Left lung (tissue), 10 donors: ENCODE data around the gene RET. TPM values are rescaled to one million over a fixed set of nuclear protein-coding genes. Genes with fewer than 3 reads are reported as not detected.

Experiments used
- ATAC-seq: fragments of 200-7000 bp; cut with Tn5 transposase; one replicate; pipeline ENCODE4 v1.9.1; 2020; ENCODE audit warnings: moderate library complexity
- DNase-seq, 4 donors: peaks; one replicate each; pipeline ENCODE4 v3.0.0-alpha.2; 2013 to 2020
- H3K27ac ChIP-seq, 2 donors: fragments of 200-600 bp; sonication (generic) in 1 of 2; one replicate each; pipeline versions ENCODE4 v1.5.0 to v1.8.0; 2020 to 2021
- H3K27me3 ChIP-seq, 2 donors: fragments of 200-600 bp; sonication (generic) in 1 of 2; one replicate each; pipeline versions ENCODE4 v1.5.0 to v1.8.0; 2020 to 2021
- H3K36me3 ChIP-seq, 2 donors: fragments of 200-600 bp; sonication (generic) in 1 of 2; one replicate each; pipeline versions ENCODE4 v1.5.0 to v1.8.0; 2020 to 2021
- H3K4me1 ChIP-seq, 2 donors: fragments of 200-600 bp; one replicate each; pipeline ENCODE4 v1.8.0; 2021
- H3K4me3 ChIP-seq, 2 donors: fragments of 200-600 bp; sonication (generic) in 1 of 2; one replicate each; pipeline versions ENCODE4 v1.5.0 to v1.8.0; 2020 to 2021; ENCODE audit warnings: mild to moderate bottlenecking in 1 of 2
- H3K9me3 ChIP-seq, 2 donors: fragments of 200-600 bp; sonication (generic) in 1 of 2; one replicate each; pipeline versions ENCODE4 v1.5.0 to v1.8.0; 2020 to 2021
- CTCF ChIP-seq, 2 donors: fragments of 200-600 bp; sonication (generic) in 1 of 2; IDR thresholded peaks; one replicate each; pipeline versions ENCODE4 v1.5.0 to v1.8.0; 2021; ENCODE audit warnings: antibody characterized with exemption in 2 of 2
- intact Hi-C, 2 donors: fragments of 100-400 bp; cut with DNase I; formaldehyde crosslinking; loops; one replicate each; pipeline versions ENCODE4 v1.11.2 to v1.14.2; 2022
- polyA plus RNA-seq, 6 donors: library from polyadenylated mRNA; unstranded; fragments of 120-200 nt; gene quantifications; one replicate each; pipeline ENCODE4 v1.2.1, GENCODE V29; 2013; ENCODE audit not compliant: insufficient read length in 6 of 6
- total RNA-seq, 2 donors: library from RNA; stranded (reverse); fragmentation: NEBNext Ultra II Directional; extraction: Animal tissue kit (Norgen Biotek cat#: 25700); gene quantifications; one replicate each; pipeline ENCODE4 v1.2.1, GENCODE V29; 2021
- donor health status: DM: no; HTN: yes; CAD: no.
- donor health status: DM: no; HTN: no; CAD: no.

The RET gene
- total and polyA plus RNA-seq, 8 donors: 0.97 to 3.8 (median 2.0) TPM

DNA sequence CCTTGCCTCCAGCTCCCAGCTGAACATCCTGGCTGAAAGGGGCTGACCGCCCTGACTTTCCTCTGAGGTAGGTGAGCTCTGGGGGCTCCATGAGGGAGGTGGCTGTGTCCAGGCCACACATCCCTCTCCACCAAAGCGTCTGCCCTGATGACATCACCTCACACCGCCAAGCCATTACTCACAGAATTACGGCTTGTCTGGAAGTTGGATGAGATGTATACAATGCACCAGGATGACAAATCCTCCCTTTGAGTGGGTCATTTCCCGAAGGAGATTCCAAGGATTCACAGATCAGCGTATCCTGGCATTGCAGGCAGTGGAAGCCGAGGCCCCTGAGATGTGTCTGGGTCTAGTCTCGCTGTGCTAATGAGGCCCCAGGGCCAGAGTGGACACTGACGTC, 15.1 kb upstream of the RET start:
- DNase-seq: peak in 1 of 4 donors; percentile 45
- Histone ChIP-seq H3K27me3 (peaks cover 0 to 21% of the 10 kb centered on the region in 2 donors), H3K27ac (no peak overlapping the region), H3K4me3 (no peak overlapping the region), H3K36me3 (no peaks in the 10 kb centered on the region), H3K4me1 (no peaks in the 10 kb centered on the region), H3K9me3 (no peaks in the 10 kb centered on the region)
- ATAC-seq: no peak
- no peak for TF ChIP-seq CTCF (IDR thresholded peaks at IDR 0.05)
- intact Hi-C loops: no loop called here

GRCh38 chr10:43062402-43063160, 14.3 kb upstream of the RET start:
- H3K4me1 ChIP-seq: no peaks in the 10 kb centered on the region
- H3K27me3 ChIP-seq: peaks cover 0 to 19% of the 10 kb centered on the region in 2 donors
- intact Hi-C loops: no loop called here
- DNase-seq: peak in 1 of 4 donors; percentile 63
- no peak overlapping the region for H3K27ac ChIP-seq
- H3K4me3 ChIP-seq: no peak overlapping the region
- no peaks in the 10 kb centered on the region for H3K9me3 ChIP-seq
- no peaks in the 10 kb centered on the region for H3K36me3 ChIP-seq
- no peak for TF ChIP-seq CTCF (IDR thresholded peaks at IDR 0.05)
- ATAC-seq: no peak

DNA sequence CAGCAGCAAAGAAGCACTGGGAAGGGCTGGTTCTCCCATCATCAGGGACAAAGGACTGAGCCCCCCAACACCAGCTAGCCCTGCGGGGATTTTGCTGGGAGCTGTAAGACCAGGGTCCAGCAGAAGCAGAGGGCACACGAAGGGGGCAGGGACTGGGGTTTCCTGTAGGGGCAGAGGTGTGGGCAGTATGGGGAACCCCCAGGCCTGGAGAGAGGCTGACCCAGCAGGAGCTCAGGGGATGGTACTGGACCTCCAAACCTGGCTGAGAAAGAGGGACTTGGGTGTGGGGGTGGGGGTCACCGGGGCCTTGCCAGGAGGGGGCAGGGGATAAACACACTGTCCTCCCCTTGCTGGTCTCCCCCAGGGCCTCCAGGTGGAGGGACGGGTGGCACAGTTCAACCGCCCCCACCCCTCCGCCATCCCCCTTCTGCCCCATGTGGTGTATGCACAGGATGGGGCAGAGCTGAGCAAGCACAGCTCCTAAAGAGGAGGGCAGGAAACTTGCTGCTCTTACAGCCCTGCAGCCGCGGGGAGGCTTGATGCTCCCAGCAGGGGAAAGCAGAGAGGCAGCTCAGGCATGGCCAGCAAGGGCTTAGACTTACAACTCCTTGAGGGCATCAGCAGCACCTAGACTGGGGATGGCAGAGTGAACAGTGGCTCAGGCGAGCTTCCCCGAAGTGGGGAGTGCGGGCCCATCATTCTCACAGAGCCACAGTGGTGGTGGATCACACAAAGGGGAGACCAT, 12.4 kb upstream of the RET start:
- peak in 1 of 4 donors; percentile 44 for DNase-seq
- Histone ChIP-seq H3K36me3 (no peaks in the 10 kb centered on the region), H3K27ac (no peak overlapping the region), H3K27me3 (peaks cover 0 to 15% of the 10 kb centered on the region in 2 donors), H3K4me1 (no peaks in the 10 kb centered on the region), H3K4me3 (no peak overlapping the region), H3K9me3 (no peaks in the 10 kb centered on the region)
- ATAC-seq: no peak
- TF ChIP-seq CTCF (IDR thresholded peaks at IDR 0.05): no peak
- intact Hi-C loops: no loop called here

DNA sequence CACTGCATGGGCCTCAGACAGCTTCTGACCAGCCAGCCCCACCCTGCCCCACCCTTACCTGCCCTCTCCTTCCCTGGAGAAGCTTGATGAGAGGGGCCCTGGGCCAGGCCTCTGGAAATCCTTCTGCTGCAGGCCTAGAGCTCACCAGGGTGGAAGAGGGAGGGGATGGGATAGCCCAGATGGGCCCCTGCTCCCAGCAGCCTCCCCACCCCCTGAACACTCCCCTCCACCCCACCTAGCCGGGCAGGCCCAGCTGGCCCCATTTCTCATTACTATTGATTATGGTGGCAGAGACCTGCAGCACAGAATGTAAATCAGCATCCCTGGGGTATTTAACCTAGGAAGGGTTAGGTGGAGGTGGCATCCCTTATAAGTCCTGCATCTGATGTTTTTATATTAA, 11.6 kb upstream of the RET start:
- Histone ChIP-seq H3K27ac (no peak overlapping the region), H3K36me3 (no peaks in the 10 kb centered on the region), H3K9me3 (no peaks in the 10 kb centered on the region), H3K27me3 (peaks cover 0 to 14% of the 10 kb centered on the region in 2 donors), H3K4me1 (no peaks in the 10 kb centered on the region), H3K4me3 (no peak overlapping the region)
- DNase-seq: peak in 1 of 4 donors; percentile 38
- intact Hi-C loops: no loop called here
- TF ChIP-seq CTCF (IDR thresholded peaks at IDR 0.05): no peak
- no peak for ATAC-seq

- no peak overlapping the region for H3K27ac ChIP-seq
- peak in 1 of 4 donors; percentile 52 for DNase-seq
- TF ChIP-seq CTCF (IDR thresholded peaks at IDR 0.05): no peak
- no peak overlapping the region for H3K4me3 ChIP-seq
- intact Hi-C loops: no loop called here
- ATAC-seq: no peak
- no peaks in the 10 kb centered on the region for H3K36me3 ChIP-seq
- no peaks in the 10 kb centered on the region for H3K9me3 ChIP-seq
- H3K27me3 ChIP-seq: peaks cover 0 to 18% of the 10 kb centered on the region in 2 donors
- H3K4me1 ChIP-seq: no peaks in the 10 kb centered on the region
These were observed 11.1 kb upstream of the RET start for GRCh38 chr10:43065761-43066160.
